SH-SY5Y (cell line): Measurements from ENCODE around the gene ARVCF.

ENCODE experiments used
- GATA2 ChIP-seq: IDR thresholded peaks from 2 replicates; pipeline ENCODE4 v1.6.1; 2011; ENCODE audit warnings: mild to moderate bottlenecking, low read depth, low read length
- GATA3 ChIP-seq: IDR thresholded peaks from 2 replicates; pipeline ENCODE4 v1.6.1; 2011; ENCODE audit warnings: low read depth, mild to moderate bottlenecking, low read length, moderate library complexity

GRCh38 chr22:19972251-19972650 is 44.4 kb downstream of the ARVCF start:
- TF ChIP-seq GATA3 (no peak), GATA2 (no peak)
